Vagina (tissue), 2 donors: ENCODE measurements around the gene MTA3. TPM values are rescaled to one million over a fixed set of nuclear protein-coding genes. Genes with fewer than 3 reads are reported as not detected.
"Not testable (repeated sequence)": the region's sequence is repeated elsewhere in the genome, so short reads cannot be mapped to it uniquely, and the experiment has no call there.

Source experiments
- DNase-seq, 2 donors: peaks; one replicate each; pipeline ENCODE4 v3.0.0-alpha.2; 2017; ENCODE audit errors: extremely low spot score in 2 of 2
- H3K27ac ChIP-seq: fragments of 200-600 bp; sonication (generic); one replicate; pipeline ENCODE4 v1.5.1; 2019
- H3K27me3 ChIP-seq: fragments of 200-600 bp; sonication (generic); one replicate; pipeline ENCODE4 v1.5.1; 2019
- H3K36me3 ChIP-seq, 2 donors: fragments of 200-600 bp; sonication (generic); one replicate each; pipeline ENCODE4 v1.5.1; 2017 to 2019
- H3K4me1 ChIP-seq: fragments of 200-600 bp; sonication (generic); one replicate; pipeline ENCODE4 v1.5.1; 2019
- H3K4me3 ChIP-seq, 2 donors: fragments of 200-600 bp; sonication (generic); 1 replicate in 1 of 2; 2 replicates in 1 of 2; pipeline ENCODE4 v1.5.1; 2016 to 2019
- H3K9me3 ChIP-seq: fragments of 200-600 bp; sonication (generic); one replicate; pipeline ENCODE4 v1.5.1; 2019
- POLR2A ChIP-seq, 2 donors: fragments of 450-650 bp; IDR thresholded peaks; one replicate each; pipeline ENCODE4 v1.6.1; 2017; ENCODE audit warnings: antibody characterized with exemption in 2 of 2, mild to moderate bottlenecking in 2 of 2, moderate library complexity in 2 of 2
- POLR2AphosphoS5 ChIP-seq, 2 donors: sonication (generic); formaldehyde crosslinking; IDR thresholded peaks; one replicate each; pipeline ENCODE4 v1.9.0; 2017; ENCODE audit warnings: antibody characterized with exemption in 2 of 2, mild to moderate bottlenecking in 2 of 2, low read depth in 1 of 2; ENCODE audit not compliant: insufficient read depth in 1 of 2
- intact Hi-C: fragments of 100-400 bp; cut with DNase I; formaldehyde crosslinking; loops from one replicate; pipeline ENCODE4 v1.15.1; 2023
- total RNA-seq: library from RNA; depleted of rRNA; stranded (reverse); fragments of >200 nt; gene quantifications from one replicate; pipeline ENCODE4 v1.2.3, GENCODE V29; 2016
- TF ChIP-seq, protein P1 (sequence below), 3 experiments: fragments of 450-650 bp in 2 of 3; fragments of 200-600 bp in 1 of 3; sonication (generic) in 1 of 3; IDR thresholded peaks; one replicate each; pipeline ENCODE4 v1.5.1; 2017 to 2019; ENCODE audit warnings: antibody characterized with exemption in 3 of 3, mild to moderate bottlenecking in 2 of 3, moderate library complexity in 2 of 3

MTA3 gene
- total RNA-seq, 1 donor from 2014 or later, result 46.7 TPM

DNA sequence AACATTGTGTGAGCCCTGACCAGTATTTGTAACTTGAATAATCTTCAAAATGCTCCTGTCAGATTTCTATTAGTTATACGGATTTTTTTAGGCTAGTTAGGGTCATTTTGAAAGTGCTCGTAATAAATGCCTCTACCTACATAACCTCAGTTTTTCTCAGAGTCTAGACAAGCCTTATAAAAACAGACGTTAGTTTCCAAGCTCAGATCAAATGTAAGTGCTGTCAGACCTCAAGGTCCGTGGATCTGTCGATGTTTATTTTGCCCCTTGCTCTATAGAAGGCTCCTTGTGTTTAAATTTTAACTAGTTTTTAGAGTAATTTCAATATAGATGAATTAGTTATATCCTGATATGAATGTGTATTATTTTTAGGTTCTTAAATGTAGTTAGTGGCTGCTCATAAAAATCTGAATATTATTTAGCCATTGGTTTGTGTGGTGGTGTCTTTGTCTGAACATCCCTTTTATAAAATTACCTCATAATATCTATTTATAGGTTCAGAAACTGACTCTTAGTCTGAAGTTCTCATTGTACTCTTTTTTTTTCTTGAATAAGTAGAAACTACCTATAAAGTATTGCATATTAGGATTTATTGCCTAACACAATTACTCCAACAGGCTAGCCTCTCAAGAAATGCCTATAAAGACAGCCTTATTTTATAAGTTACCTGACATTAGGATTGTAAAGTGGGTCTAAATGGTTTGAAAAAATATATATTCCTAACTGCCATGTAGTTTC is 71.1 kb downstream of the MTA3 start:
- peak overlapping the region in 1 of 2 donors; percentile 13 for H3K4me3 ChIP-seq
- DNase-seq, result no peak
- peaks cover 9% of the 10 kb centered on the region for H3K4me1 ChIP-seq
- TF ChIP-seq, protein P1, sequence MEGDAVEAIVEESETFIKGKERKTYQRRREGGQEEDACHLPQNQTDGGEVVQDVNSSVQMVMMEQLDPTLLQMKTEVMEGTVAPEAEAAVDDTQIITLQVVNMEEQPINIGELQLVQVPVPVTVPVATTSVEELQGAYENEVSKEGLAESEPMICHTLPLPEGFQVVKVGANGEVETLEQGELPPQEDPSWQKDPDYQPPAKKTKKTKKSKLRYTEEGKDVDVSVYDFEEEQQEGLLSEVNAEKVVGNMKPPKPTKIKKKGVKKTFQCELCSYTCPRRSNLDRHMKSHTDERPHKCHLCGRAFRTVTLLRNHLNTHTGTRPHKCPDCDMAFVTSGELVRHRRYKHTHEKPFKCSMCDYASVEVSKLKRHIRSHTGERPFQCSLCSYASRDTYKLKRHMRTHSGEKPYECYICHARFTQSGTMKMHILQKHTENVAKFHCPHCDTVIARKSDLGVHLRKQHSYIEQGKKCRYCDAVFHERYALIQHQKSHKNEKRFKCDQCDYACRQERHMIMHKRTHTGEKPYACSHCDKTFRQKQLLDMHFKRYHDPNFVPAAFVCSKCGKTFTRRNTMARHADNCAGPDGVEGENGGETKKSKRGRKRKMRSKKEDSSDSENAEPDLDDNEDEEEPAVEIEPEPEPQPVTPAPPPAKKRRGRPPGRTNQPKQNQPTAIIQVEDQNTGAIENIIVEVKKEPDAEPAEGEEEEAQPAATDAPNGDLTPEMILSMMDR (IDR thresholded peaks at IDR 0.05), result no peak
- no peak for TF ChIP-seq POLR2A (IDR thresholded peaks at IDR 0.05)
- TF ChIP-seq POLR2AphosphoS5 (IDR thresholded peaks at IDR 0.05; ENCODE audit: insufficient read depth in 1 of 2, low read depth in 1 of 2), result no peak
- no peaks in the 10 kb centered on the region for H3K36me3 ChIP-seq
- intact Hi-C loops, result no loop called here
- no peak overlapping the region for H3K27ac ChIP-seq
- no peaks in the 10 kb centered on the region for H3K9me3 ChIP-seq
- H3K27me3 ChIP-seq, result no peaks in the 10 kb centered on the region

DNA sequence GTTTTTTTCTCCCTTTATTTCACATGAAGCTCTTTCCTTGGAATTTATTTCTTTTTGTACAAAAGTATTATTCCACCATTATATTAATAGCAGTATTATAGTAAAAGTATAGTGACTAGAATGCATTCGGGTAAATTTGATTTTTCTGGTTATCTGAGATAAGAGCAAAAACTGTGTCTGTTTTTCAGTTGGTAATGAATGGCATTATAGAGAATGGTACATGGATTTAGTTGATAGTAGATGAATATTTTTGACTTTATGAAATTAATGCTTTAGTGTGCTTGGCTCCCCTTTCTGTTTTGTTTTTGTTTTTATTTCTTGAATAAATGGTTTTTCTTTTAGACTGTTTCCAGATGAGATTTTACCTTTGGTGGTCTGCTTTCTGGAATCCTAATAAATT is 71.8 kb downstream of the MTA3 start:
- DNase-seq, result no peak

DNA sequence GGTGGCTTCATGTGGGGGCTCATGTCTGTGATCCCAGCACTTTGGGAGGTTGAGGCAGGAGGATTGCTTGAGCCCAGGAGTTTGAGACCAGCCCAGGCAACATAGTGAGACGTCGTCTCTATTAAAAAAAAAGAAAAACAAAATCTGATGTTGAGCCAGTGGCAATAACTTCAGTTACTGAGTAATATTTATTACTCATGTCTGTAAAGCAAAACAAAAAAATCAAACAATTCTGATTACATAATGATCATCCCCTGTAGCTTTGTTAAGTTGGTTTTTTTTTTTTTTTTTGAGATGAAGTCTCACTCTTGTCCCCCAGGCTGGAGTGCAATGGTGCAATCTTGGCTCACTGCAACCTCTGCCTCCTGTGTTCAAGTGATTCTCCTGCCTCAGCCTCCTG is 73.9 kb downstream of the MTA3 start:
- H3K27ac ChIP-seq, H3K27me3 ChIP-seq, intact Hi-C loops, H3K4me1 ChIP-seq, H3K9me3 ChIP-seq, H3K4me3 ChIP-seq, DNase-seq: not testable (repeated sequence)
- H3K36me3 ChIP-seq, result peaks cover 0 to 17% of the 10 kb centered on the region in 2 donors

More for the DNA sequence above, 71.8 kb downstream of the MTA3 start:
- no peaks in the 10 kb centered on the region for H3K9me3 ChIP-seq
- no peaks in the 10 kb centered on the region for H3K27me3 ChIP-seq
- H3K36me3 ChIP-seq, result peaks cover 0 to 4% of the 10 kb centered on the region in 2 donors
- no peak overlapping the region for H3K27ac ChIP-seq
- H3K4me1 ChIP-seq, result peaks cover 9% of the 10 kb centered on the region
- no peak overlapping the region for H3K4me3 ChIP-seq
- intact Hi-C loops, result no loop called here
- TF ChIP-seq POLR2AphosphoS5 (IDR thresholded peaks at IDR 0.05; ENCODE audit: insufficient read depth in 1 of 2, low read depth in 1 of 2), result no peak
- TF ChIP-seq, protein P1 (IDR thresholded peaks at IDR 0.05), result no peak
- TF ChIP-seq POLR2A (IDR thresholded peaks at IDR 0.05), result no peak

DNA sequence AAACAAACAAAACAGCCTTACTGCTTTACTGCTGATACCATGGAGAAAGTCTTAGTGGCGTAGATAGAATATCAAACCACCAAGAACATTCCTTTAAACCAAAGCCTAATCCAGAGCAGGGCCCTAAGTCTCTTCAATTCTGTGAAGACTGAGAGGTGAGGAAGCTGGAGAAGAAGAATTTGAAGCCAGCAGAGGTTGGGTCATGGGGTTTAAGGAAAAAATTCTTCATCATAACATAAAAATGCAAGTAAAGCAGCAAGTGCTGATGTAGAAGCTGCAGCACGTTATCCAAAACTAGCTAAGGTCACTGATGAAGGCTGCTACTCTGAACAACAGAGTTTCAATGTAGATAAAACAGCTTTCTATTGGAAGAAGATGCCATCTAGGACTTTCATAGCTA is 77.1 kb downstream of the MTA3 start:
- no peak overlapping the region for H3K27ac ChIP-seq
- DNase-seq, result no peak
- no peaks in the 10 kb centered on the region for H3K4me1 ChIP-seq
- peaks cover 0 to 17% of the 10 kb centered on the region in 2 donors for H3K36me3 ChIP-seq
- intact Hi-C loops, result no loop called here
- H3K9me3 ChIP-seq, result no peaks in the 10 kb centered on the region
- no peaks in the 10 kb centered on the region for H3K27me3 ChIP-seq
- TF ChIP-seq POLR2A (IDR thresholded peaks at IDR 0.05) (no peak), POLR2AphosphoS5 (IDR thresholded peaks at IDR 0.05; ENCODE audit: insufficient read depth in 1 of 2, low read depth in 1 of 2) (no peak)
- TF ChIP-seq, protein P1 (IDR thresholded peaks at IDR 0.05), result no peak
- H3K4me3 ChIP-seq, result no peak overlapping the region

DNA sequence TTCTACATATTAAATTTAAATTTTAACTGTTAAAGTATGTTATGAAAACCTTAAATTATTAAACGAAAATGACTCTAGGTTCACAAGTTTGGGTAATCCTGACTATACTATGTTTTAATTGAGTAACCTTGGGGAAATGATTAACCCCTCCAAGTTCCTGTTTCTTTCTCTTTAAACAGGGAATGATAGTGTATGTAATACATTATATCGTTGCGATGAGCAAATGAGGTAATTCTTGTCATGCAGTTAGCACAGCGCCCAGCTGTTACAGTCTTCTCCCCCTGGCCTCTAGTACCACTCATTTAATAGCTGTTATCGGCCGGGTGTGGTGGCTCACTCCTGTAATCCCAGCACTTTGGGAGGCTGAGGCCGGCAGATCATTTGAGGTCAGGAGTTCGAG is 80.4 kb downstream of the MTA3 start:
- Histone ChIP-seq H3K27ac (no peak overlapping the region), H3K4me1 (peaks cover 2% of the 10 kb centered on the region), H3K36me3 (peaks cover 0 to 17% of the 10 kb centered on the region in 2 donors), H3K4me3 (no peak overlapping the region), H3K27me3 (no peaks in the 10 kb centered on the region), H3K9me3 (no peaks in the 10 kb centered on the region)
- intact Hi-C loops, result no loop called here
- DNase-seq, result no peak
- TF ChIP-seq POLR2AphosphoS5 (IDR thresholded peaks at IDR 0.05; ENCODE audit: insufficient read depth in 1 of 2, low read depth in 1 of 2), result no peak
- TF ChIP-seq POLR2A (IDR thresholded peaks at IDR 0.05), result no peak
- TF ChIP-seq, protein P1 (IDR thresholded peaks at IDR 0.05), result no peak
